ENCODE data around the gene PAEP. TPM values are rescaled to one million over a fixed set of nuclear protein-coding genes. Genes with fewer than 3 reads are reported as not detected.

PAEP gene
- total RNA-seq, 2 experiments from 2014 or later, result not detected

- H3K36me3 Mint-ChIP-seq (ENCODE audit: low read depth), result no peaks in the 10 kb centered on the region
- H3K4me3 Mint-ChIP-seq, result no peak overlapping the region
- no peak overlapping the region for H3K27ac Mint-ChIP-seq
- H3K9me3 Mint-ChIP-seq (ENCODE audit: low read depth), result peaks cover 4% of the 10 kb centered on the region
- no peak for ATAC-seq
- POLR2A ChIA-PET, result no interaction called here
- DNase-seq, result no peak
- no peaks in the 10 kb centered on the region for H3K4me1 Mint-ChIP-seq
- intact Hi-C loops (cut with DNase I, micrococcal nuclease), result no loop called here
- peaks cover 11% of the 10 kb centered on the region for H3K27me3 Mint-ChIP-seq
- CTCF ChIA-PET, result interaction anchor here (0.6 to 1.2 kb wide), 2 partner anchors 44 to 78 kb away, joined by 3 to 5 read pairs; no protein-coding TSS in a partner anchor
Measured at GRCh38 chr9:135559606-135560005, 1.9 kb upstream of the PAEP start.

GRCh38 chr9:135562235-135562745, 734 bp downstream of the PAEP start:
- Mint-ChIP-seq H3K4me3 (no peak overlapping the region), H3K36me3 (ENCODE audit: low read depth) (no peaks in the 10 kb centered on the region), H3K9me3 (ENCODE audit: low read depth) (no peaks in the 10 kb centered on the region), H3K27ac (no peak overlapping the region), H3K4me1 (no peaks in the 10 kb centered on the region), H3K27me3 (peaks cover 14% of the 10 kb centered on the region)
- intact Hi-C loops (cut with DNase I, micrococcal nuclease), result no loop called here
- CTCF ChIA-PET, result no interaction called here
- ATAC-seq (no peak), DNase-seq (no peak)
- POLR2A ChIA-PET, result no interaction called here

GRCh38 chr9:135563039-135563476, 1.5 kb downstream of the PAEP start:
- no peak overlapping the region for H3K27ac Mint-ChIP-seq
- no peaks in the 10 kb centered on the region for H3K36me3 Mint-ChIP-seq (ENCODE audit: low read depth)
- peaks cover 14% of the 10 kb centered on the region for H3K27me3 Mint-ChIP-seq

GRCh38 chr9:135563858-135564257, 2.3 kb downstream of the PAEP start:
- H3K27ac Mint-ChIP-seq, result no peak overlapping the region
- H3K4me1 Mint-ChIP-seq, result no peaks in the 10 kb centered on the region
- no peak overlapping the region for H3K4me3 Mint-ChIP-seq
- no peak for DNase-seq
- no peaks in the 10 kb centered on the region for H3K36me3 Mint-ChIP-seq (ENCODE audit: low read depth)
- POLR2A ChIA-PET, result no interaction called here
- peaks cover 14% of the 10 kb centered on the region for H3K27me3 Mint-ChIP-seq
- H3K9me3 Mint-ChIP-seq (ENCODE audit: low read depth), result peaks cover under 1% of the 10 kb centered on the region
- intact Hi-C loops (cut with DNase I, micrococcal nuclease), result no loop called here
- CTCF ChIA-PET, result no interaction called here
- no peak for ATAC-seq

More at GRCh38 chr9:135563039-135563476, 1.5 kb downstream of the PAEP start:
- no peak for ATAC-seq
- ChIA-PET CTCF (no interaction called here), POLR2A (no interaction called here)
- intact Hi-C loops (cut with DNase I, micrococcal nuclease), result no loop called here
- Mint-ChIP-seq H3K4me1 (no peaks in the 10 kb centered on the region), H3K4me3 (no peak overlapping the region), H3K9me3 (ENCODE audit: low read depth) (no peaks in the 10 kb centered on the region)
- DNase-seq, result no peak

GRCh38 chr9:135565141-135565628, 3.6 kb downstream of the PAEP start:
- H3K4me3 Mint-ChIP-seq, result no peak overlapping the region
- POLR2A ChIA-PET, result no interaction called here
- H3K27ac Mint-ChIP-seq, result no peak overlapping the region
- intact Hi-C loops (cut with DNase I, micrococcal nuclease), result no loop called here
- no peaks in the 10 kb centered on the region for H3K4me1 Mint-ChIP-seq
- H3K36me3 Mint-ChIP-seq (ENCODE audit: low read depth), result no peaks in the 10 kb centered on the region
- ATAC-seq (no peak), DNase-seq (no peak)
- peaks cover 5% of the 10 kb centered on the region for H3K9me3 Mint-ChIP-seq (ENCODE audit: low read depth)
- peaks cover 11% of the 10 kb centered on the region for H3K27me3 Mint-ChIP-seq
- CTCF ChIA-PET, result interaction anchor here (1.0 kb wide), 1 partner anchor 60 kb away, joined by 4 read pairs; no protein-coding TSS in a partner anchor

- H3K27me3 Mint-ChIP-seq, result peaks cover 13% of the 10 kb centered on the region
- no peak overlapping the region for H3K27ac Mint-ChIP-seq
- CTCF ChIA-PET, result interaction anchor here (1.0 kb wide), 1 partner anchor 61 kb away, joined by 4 read pairs; no protein-coding TSS in a partner anchor
- no peak overlapping the region for H3K4me3 Mint-ChIP-seq
- H3K4me1 Mint-ChIP-seq, result no peaks in the 10 kb centered on the region
- intact Hi-C loops (cut with DNase I, micrococcal nuclease), result no loop called here
- H3K36me3 Mint-ChIP-seq (ENCODE audit: low read depth), result no peaks in the 10 kb centered on the region
- DNase-seq (no peak), ATAC-seq (no peak)
- H3K9me3 Mint-ChIP-seq (ENCODE audit: low read depth), result peaks cover 5% of the 10 kb centered on the region
- POLR2A ChIA-PET, result no interaction called here
Measured at GRCh38 chr9:135565636-135566035, 4.1 kb downstream of the PAEP start.

GRCh38 chr9:135566552-135566951, 5.0 kb downstream of the PAEP start:
- ATAC-seq, result no peak
- ChIA-PET CTCF (interaction anchor here (1.6 kb wide), 1 partner anchor 32 kb away, joined by 3 read pairs; no protein-coding TSS in a partner anchor), POLR2A (no interaction called here)
- intact Hi-C loops (cut with DNase I, micrococcal nuclease), result no loop called here
- H3K9me3 Mint-ChIP-seq (ENCODE audit: low read depth), result peaks cover 5% of the 10 kb centered on the region
- DNase-seq, result no peak
- H3K27me3 Mint-ChIP-seq, result peaks cover 13% of the 10 kb centered on the region
- H3K36me3 Mint-ChIP-seq (ENCODE audit: low read depth), result no peaks in the 10 kb centered on the region
- H3K27ac Mint-ChIP-seq, result no peak overlapping the region
- H3K4me3 Mint-ChIP-seq, result no peak overlapping the region
- H3K4me1 Mint-ChIP-seq, result no peaks in the 10 kb centered on the region

- no peak for DNase-seq
- H3K27me3 Mint-ChIP-seq, result peaks cover 13% of the 10 kb centered on the region
- ATAC-seq, result no peak
- CTCF ChIA-PET, result interaction anchor here (1.6 kb wide), 1 partner anchor 31 kb away, joined by 3 read pairs; no protein-coding TSS in a partner anchor
- no peaks in the 10 kb centered on the region for H3K36me3 Mint-ChIP-seq (ENCODE audit: low read depth)
- intact Hi-C loops (cut with DNase I, micrococcal nuclease), result no loop called here
- POLR2A ChIA-PET, result no interaction called here
- no peak overlapping the region for H3K4me3 Mint-ChIP-seq
- H3K4me1 Mint-ChIP-seq, result no peaks in the 10 kb centered on the region
- H3K9me3 Mint-ChIP-seq (ENCODE audit: low read depth), result peaks cover 5% of the 10 kb centered on the region
- H3K27ac Mint-ChIP-seq, result no peak overlapping the region
Measured at GRCh38 chr9:135567311-135567710, 5.8 kb downstream of the PAEP start.

- CTCF ChIA-PET, result no interaction called here
- Mint-ChIP-seq H3K4me1 (no peaks in the 10 kb centered on the region), H3K27me3 (peaks cover 10% of the 10 kb centered on the region), H3K36me3 (ENCODE audit: low read depth) (no peaks in the 10 kb centered on the region), H3K9me3 (ENCODE audit: low read depth) (peaks cover 5% of the 10 kb centered on the region), H3K4me3 (no peak overlapping the region), H3K27ac (no peak overlapping the region)
- intact Hi-C loops (cut with DNase I, micrococcal nuclease), result no loop called here
- POLR2A ChIA-PET, result no interaction called here
- ATAC-seq (no peak), DNase-seq (no peak)
Measured at GRCh38 chr9:135568026-135568425, 6.5 kb downstream of the PAEP start.

- Mint-ChIP-seq H3K27ac (no peak overlapping the region), H3K27me3 (peaks cover 11% of the 10 kb centered on the region), H3K36me3 (ENCODE audit: low read depth) (no peaks in the 10 kb centered on the region), H3K4me1 (no peaks in the 10 kb centered on the region), H3K9me3 (ENCODE audit: low read depth) (peaks cover 5% of the 10 kb centered on the region), H3K4me3 (no peak overlapping the region)
- ATAC-seq (no peak), DNase-seq (no peak)
- POLR2A ChIA-PET, result no interaction called here
- intact Hi-C loops (cut with DNase I, micrococcal nuclease), result no loop called here
- CTCF ChIA-PET, result no interaction called here
Measured at GRCh38 chr9:135570456-135570855, 8.9 kb downstream of the PAEP start.

GRCh38 chr9:135572233-135572632, 10.7 kb downstream of the PAEP start:
- ChIA-PET POLR2A (no interaction called here), CTCF (no interaction called here)
- H3K4me1 Mint-ChIP-seq, result no peaks in the 10 kb centered on the region
- peaks cover 5% of the 10 kb centered on the region for H3K9me3 Mint-ChIP-seq (ENCODE audit: low read depth)
- DNase-seq (no peak), ATAC-seq (no peak)
- H3K27ac Mint-ChIP-seq, result no peak overlapping the region
- peaks cover 6% of the 10 kb centered on the region for H3K27me3 Mint-ChIP-seq
- no peak overlapping the region for H3K4me3 Mint-ChIP-seq
- H3K36me3 Mint-ChIP-seq (ENCODE audit: low read depth), result no peaks in the 10 kb centered on the region
- intact Hi-C loops (cut with DNase I, micrococcal nuclease), result no loop called here

GRCh38 chr9:135573124-135573523, 11.6 kb downstream of the PAEP start:
- ChIA-PET POLR2A (no interaction called here), CTCF (no interaction called here)
- Mint-ChIP-seq H3K4me3 (no peak overlapping the region), H3K27me3 (peaks cover 6% of the 10 kb centered on the region), H3K4me1 (no peaks in the 10 kb centered on the region), H3K27ac (no peak overlapping the region), H3K36me3 (ENCODE audit: low read depth) (no peaks in the 10 kb centered on the region), H3K9me3 (ENCODE audit: low read depth) (peaks cover 5% of the 10 kb centered on the region)
- DNase-seq (no peak), ATAC-seq (no peak)
- intact Hi-C loops (cut with DNase I, micrococcal nuclease), result no loop called here

Data from activated CD4-positive, alpha-beta T cell treated with anti-CD3 and anti-CD28 coated beads for 36 hours (primary cell).